HEK293T (cell line): ENCODE results near the gene SLC37A3.
"Not testable (repeated sequence)": the region's sequence is repeated elsewhere in the genome, so short reads cannot be mapped to it uniquely, and the experiment has no call there.

Source experiments
- FOXA1 ChIP-seq: fragments of 450-650 bp; IDR thresholded peaks from 2 replicates; pipeline ENCODE4 v1.6.1; 2016; ENCODE audit warnings: mild to moderate bottlenecking
- FOXK2 ChIP-seq: fragments of 450-650 bp; IDR thresholded peaks from 2 replicates; pipeline ENCODE4 v1.6.1; 2016; ENCODE audit warnings: mild to moderate bottlenecking
- FOXM1 ChIP-seq: fragments of 450-650 bp; IDR thresholded peaks from 2 replicates; pipeline ENCODE4 v1.6.1; 2017; ENCODE audit warnings: mild to moderate bottlenecking, borderline replicate concordance
- HDGF ChIP-seq: fragments of 450-650 bp; IDR thresholded peaks from 2 replicates; pipeline ENCODE4 v1.6.1; 2017; ENCODE audit warnings: antibody characterized with exemption, borderline replicate concordance
- L3MBTL2 ChIP-seq: fragments of 450-650 bp; conservative IDR thresholded peaks from 2 replicates; pipeline ENCODE4 v1.6.1; 2016; ENCODE audit warnings: mild to moderate bottlenecking
- LEF1 ChIP-seq: fragments of 450-650 bp; IDR thresholded peaks from 2 replicates; pipeline ENCODE4 v1.6.1; 2017; ENCODE audit warnings: mild to moderate bottlenecking, borderline replicate concordance
- NFRKB ChIP-seq: fragments of 450-650 bp; IDR thresholded peaks from 2 replicates; pipeline ENCODE4 v1.6.1; 2016; ENCODE audit warnings: mild to moderate bottlenecking, moderate library complexity
- PKNOX1 ChIP-seq: fragments of 450-650 bp; IDR thresholded peaks from 2 replicates; pipeline ENCODE4 v1.6.1; 2016
- SP1 ChIP-seq: fragments of 450-650 bp; IDR thresholded peaks from 2 replicates; pipeline ENCODE4 v1.6.1; 2017
- SUZ12 ChIP-seq: fragments of 450-650 bp; IDR thresholded peaks from 2 replicates; pipeline ENCODE4 v1.6.1; 2016; ENCODE audit warnings: mild to moderate bottlenecking
- ZNF384 ChIP-seq: fragments of 450-650 bp; IDR thresholded peaks from 2 replicates; pipeline ENCODE4 v1.6.1; 2016

- not testable (repeated sequence) for TF ChIP-seq LEF1, FOXK2, SP1, ZNF384, FOXM1, FOXA1, NFRKB, SUZ12, HDGF, PKNOX1, L3MBTL2
Measured at GRCh38 chr7:140415816-140416215, 17.5 kb upstream of the SLC37A3 start.
